Activated B cell treated with CpG ODN at 0.5 μM for 24 hours (primary cell): ENCODE results near the gene SEMA6B. TPM values are rescaled to one million over a fixed set of nuclear protein-coding genes. Genes with fewer than 3 reads are reported as not detected.

Experiments
- ATAC-seq: fragments of 200-7000 bp; cut with Tn5 transposase; one replicate; pipeline ENCODE4 v1.10.0; 2021; ENCODE audit warnings: low read depth, mild to moderate bottlenecking, moderate library complexity
- CTCF ChIA-PET: fragments of 350-600 bp; sonication (Branson Sonifier 250); formaldehyde crosslinking; loops from one replicate; lab custom pipeline; 2021; ENCODE audit warnings: antibody characterized with exemption; lab: Charles Lee
- POLR2A ChIA-PET: fragments of 350-600 bp; sonication (Branson Sonifier 250); formaldehyde crosslinking; loops from one replicate; lab custom pipeline; 2021; ENCODE audit warnings: antibody characterized with exemption; lab: Charles Lee
- DNase-seq: peaks from one replicate; pipeline ENCODE4 v3.0.0; 2022
- H3K27ac Mint-ChIP-seq: one replicate; pipeline ENCODE4 v1.8.0; 2020; ENCODE audit warnings: mixed read lengths
- H3K27me3 Mint-ChIP-seq: one replicate; pipeline ENCODE4 v1.8.0; 2021; ENCODE audit warnings: mixed read lengths
- H3K36me3 Mint-ChIP-seq: one replicate; pipeline ENCODE4 v1.8.0; 2021; ENCODE audit warnings: low read depth, mixed read lengths
- H3K4me1 Mint-ChIP-seq: one replicate; pipeline ENCODE4 v1.8.0; 2021; ENCODE audit warnings: mixed read lengths
- H3K4me3 Mint-ChIP-seq: one replicate; pipeline ENCODE4 v1.8.0; 2020; ENCODE audit warnings: mild to moderate bottlenecking, mixed read lengths
- H3K9me3 Mint-ChIP-seq: one replicate; pipeline ENCODE4 v1.8.0; 2020; ENCODE audit warnings: mixed read lengths
- intact Hi-C: fragments of 100-400 bp; cut with micrococcal nuclease; formaldehyde crosslinking; loops from one replicate; pipeline ENCODE4 v1.15.1; 2024
- total RNA-seq: library from RNA; stranded (reverse); gene quantifications from 2 replicates; pipeline ENCODE4 v1.2.3, GENCODE V29; 2022
- TF ChIP-seq, protein P1 (sequence below): fragments of 200-600 bp; IDR thresholded peaks from one replicate; pipeline ENCODE4 v1.8.0; 2022; ENCODE audit warnings: antibody characterized with exemption, mild to moderate bottlenecking

SEMA6B gene
- total RNA-seq, 1 donor from 2014 or later = 0.11 TPM

DNA sequence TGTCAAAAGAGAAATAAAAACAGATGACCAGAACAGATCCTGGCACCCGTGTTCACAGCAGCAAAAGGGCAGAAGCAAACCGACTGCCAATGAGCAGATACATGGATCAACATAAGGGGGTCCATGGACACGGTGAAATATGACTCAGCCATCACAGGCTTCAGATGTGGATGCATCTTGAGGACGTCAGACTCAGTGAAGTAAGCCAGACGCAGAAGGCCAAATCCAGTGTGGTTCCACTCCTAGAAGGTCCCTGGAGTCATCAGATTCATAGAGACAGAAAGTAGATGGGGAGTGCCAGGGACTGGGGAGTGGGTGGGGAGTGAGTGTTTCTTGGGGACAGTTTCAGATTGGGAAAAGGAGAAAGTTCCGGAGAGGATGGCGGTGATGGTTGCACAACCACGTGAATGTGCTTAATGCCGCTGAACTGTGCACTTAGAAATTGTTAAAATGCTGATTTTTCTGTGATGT lies 28.8 kb upstream of the SEMA6B start:
- intact Hi-C loops = no loop called here
- ATAC-seq = no peak
- Mint-ChIP-seq H3K4me3 (no peak overlapping the region), H3K27ac (no peak overlapping the region), H3K4me1 (peaks cover 6% of the 10 kb centered on the region), H3K9me3 (no peaks in the 10 kb centered on the region), H3K27me3 (peaks cover 43% of the 10 kb centered on the region), H3K36me3 (no peaks in the 10 kb centered on the region)
- POLR2A ChIA-PET = no interaction called here
- TF ChIP-seq, protein P1, sequence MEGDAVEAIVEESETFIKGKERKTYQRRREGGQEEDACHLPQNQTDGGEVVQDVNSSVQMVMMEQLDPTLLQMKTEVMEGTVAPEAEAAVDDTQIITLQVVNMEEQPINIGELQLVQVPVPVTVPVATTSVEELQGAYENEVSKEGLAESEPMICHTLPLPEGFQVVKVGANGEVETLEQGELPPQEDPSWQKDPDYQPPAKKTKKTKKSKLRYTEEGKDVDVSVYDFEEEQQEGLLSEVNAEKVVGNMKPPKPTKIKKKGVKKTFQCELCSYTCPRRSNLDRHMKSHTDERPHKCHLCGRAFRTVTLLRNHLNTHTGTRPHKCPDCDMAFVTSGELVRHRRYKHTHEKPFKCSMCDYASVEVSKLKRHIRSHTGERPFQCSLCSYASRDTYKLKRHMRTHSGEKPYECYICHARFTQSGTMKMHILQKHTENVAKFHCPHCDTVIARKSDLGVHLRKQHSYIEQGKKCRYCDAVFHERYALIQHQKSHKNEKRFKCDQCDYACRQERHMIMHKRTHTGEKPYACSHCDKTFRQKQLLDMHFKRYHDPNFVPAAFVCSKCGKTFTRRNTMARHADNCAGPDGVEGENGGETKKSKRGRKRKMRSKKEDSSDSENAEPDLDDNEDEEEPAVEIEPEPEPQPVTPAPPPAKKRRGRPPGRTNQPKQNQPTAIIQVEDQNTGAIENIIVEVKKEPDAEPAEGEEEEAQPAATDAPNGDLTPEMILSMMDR = no peak
- CTCF ChIA-PET = no interaction called here
- no peak for DNase-seq

DNA sequence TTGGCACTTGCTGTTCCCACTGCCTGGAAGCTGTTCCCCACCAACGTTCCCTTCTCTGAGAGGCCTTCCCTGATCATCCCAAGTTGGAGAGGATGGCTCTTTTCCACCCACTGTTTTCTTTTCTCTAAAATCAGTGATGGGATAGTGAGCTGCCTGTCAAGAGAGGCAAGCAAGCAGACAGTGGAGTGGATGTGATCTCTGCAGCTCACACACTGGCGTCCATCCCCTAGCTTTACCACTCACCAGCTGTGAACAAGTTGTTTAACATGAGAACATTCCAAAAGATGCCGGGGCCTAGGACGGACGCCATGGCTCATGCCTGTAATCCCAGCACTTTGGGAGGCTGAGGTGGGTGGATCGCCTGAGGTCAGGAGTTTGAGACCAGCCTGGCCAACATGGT lies 28.0 kb upstream of the SEMA6B start:
- ATAC-seq (no peak), DNase-seq (no peak)
- Mint-ChIP-seq H3K9me3 (no peaks in the 10 kb centered on the region), H3K36me3 (no peaks in the 10 kb centered on the region), H3K4me3 (no peak overlapping the region), H3K27ac (no peak overlapping the region), H3K4me1 (peaks cover 6% of the 10 kb centered on the region), H3K27me3 (peaks cover 42% of the 10 kb centered on the region)
- ChIA-PET POLR2A (no interaction called here), CTCF (interaction anchor here (1.0 kb wide), 1 partner anchor 12 kb away, joined by 3 read pairs; no protein-coding TSS in a partner anchor)
- intact Hi-C loops = no loop called here
- TF ChIP-seq, protein P1 = no peak

DNA sequence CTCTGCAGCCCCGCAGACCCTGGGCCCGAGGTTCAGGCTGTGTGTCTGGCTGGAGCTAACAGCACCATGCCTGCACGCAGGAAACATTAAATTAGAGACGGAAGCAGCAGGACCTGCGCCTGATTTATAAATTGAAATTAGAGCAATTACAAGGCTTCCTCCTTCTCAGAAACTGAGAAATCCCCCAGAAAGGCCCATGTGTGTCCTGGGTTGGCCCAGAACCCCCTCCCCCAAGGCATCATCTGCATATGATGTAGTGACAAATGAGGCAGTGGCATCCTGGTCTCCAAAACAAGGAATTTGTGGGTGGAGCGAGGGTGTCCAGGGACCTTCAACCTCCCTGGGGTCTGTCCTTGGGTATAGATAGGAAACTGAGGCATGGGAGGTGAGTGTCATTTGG lies 27.2 kb upstream of the SEMA6B start:
- no peaks in the 10 kb centered on the region for H3K36me3 Mint-ChIP-seq
- CTCF ChIA-PET = no interaction called here
- H3K27me3 Mint-ChIP-seq = peaks cover 46% of the 10 kb centered on the region
- DNase-seq (no peak), ATAC-seq (no peak)
- POLR2A ChIA-PET = no interaction called here
- intact Hi-C loops = no loop called here
- no peak overlapping the region for H3K4me3 Mint-ChIP-seq
- TF ChIP-seq, protein P1 = no peak
- H3K27ac Mint-ChIP-seq = no peak overlapping the region
- H3K9me3 Mint-ChIP-seq = no peaks in the 10 kb centered on the region
- H3K4me1 Mint-ChIP-seq = peaks cover 14% of the 10 kb centered on the region

DNA sequence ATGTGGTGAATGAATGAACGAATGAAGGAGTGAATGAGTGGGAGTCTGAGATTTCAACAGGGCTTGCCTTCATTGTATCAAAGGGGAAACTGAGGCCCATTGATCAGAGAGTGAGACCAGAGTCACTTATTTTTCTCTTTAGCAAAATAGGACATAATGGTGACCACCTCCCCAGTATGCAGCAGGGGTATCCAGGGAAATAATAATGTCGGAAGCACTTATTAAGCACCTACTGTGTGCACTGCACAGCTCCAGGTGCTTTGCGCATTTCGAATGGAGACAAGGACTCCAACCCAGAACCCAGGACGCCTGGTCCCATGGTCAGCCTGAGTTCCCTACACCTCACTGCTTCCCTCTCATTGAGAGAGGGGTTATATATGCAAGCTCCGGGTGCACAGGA lies 26.8 kb upstream of the SEMA6B start:
- ATAC-seq = no peak
- TF ChIP-seq, protein P1 = no peak
- no peaks in the 10 kb centered on the region for H3K9me3 Mint-ChIP-seq

DNA sequence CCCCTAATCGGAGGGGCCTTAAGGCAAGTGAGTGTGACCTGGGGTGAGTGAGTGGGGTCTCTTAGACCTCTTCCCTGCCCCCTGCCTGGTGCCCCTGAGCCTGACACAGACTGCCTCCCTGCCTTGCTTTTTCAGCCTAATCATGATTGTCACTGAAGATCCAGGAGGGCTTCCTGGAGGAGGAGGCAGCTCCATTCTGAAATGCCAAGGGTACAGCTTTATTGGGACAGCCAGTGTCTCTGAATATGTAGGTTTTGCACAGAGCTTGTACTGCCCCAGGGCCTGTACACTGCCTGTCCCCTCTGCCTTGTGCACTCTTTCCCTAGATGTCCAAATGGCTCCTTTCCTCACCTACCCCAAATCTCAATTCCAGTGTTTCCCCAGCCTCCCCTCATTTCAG lies 26.1 kb upstream of the SEMA6B start:
- no peaks in the 10 kb centered on the region for H3K36me3 Mint-ChIP-seq
- ChIA-PET POLR2A (no interaction called here), CTCF (no interaction called here)
- ATAC-seq = no peak
- intact Hi-C loops = no loop called here
- H3K4me3 Mint-ChIP-seq = no peak overlapping the region
- no peak for DNase-seq
- H3K27me3 Mint-ChIP-seq = peaks cover 39% of the 10 kb centered on the region
- no peaks in the 10 kb centered on the region for H3K9me3 Mint-ChIP-seq
- no peak overlapping the region for H3K27ac Mint-ChIP-seq
- peaks cover 14% of the 10 kb centered on the region for H3K4me1 Mint-ChIP-seq
- TF ChIP-seq, protein P1 = no peak

More for the DNA sequence above, 26.8 kb upstream of the SEMA6B start:
- POLR2A ChIA-PET = no interaction called here
- Mint-ChIP-seq H3K36me3 (no peaks in the 10 kb centered on the region), H3K4me1 (peaks cover 14% of the 10 kb centered on the region), H3K27me3 (peaks cover 42% of the 10 kb centered on the region), H3K4me3 (no peak overlapping the region), H3K27ac (no peak overlapping the region)
- CTCF ChIA-PET = no interaction called here
- no peak for DNase-seq
- intact Hi-C loops = no loop called here
